Measurements from ENCODE around the gene TCF7.

Gene TCF7

DNA sequence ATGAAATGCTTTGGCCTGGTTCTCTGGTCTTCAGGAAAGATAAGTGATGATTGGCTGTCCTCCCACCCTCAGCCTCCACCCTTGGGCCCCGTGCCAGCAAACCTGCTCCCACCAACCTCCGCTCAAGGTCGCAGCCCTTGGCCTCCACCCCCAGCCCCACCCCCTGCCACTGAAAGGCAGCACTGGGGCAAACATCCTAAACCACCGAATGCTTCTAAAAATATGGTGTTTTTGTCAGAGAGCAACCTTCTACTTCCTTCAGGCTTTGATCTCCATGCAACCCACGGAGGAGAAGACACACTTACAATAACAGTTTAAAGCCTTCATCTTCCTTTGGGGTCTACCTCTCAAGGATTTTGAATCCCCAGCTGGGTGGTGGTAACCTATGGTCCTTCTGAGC, 24.0 kb upstream of the TCF7 start:
- no peak for DNase-seq (ENCODE audit: low spot score)

DNA sequence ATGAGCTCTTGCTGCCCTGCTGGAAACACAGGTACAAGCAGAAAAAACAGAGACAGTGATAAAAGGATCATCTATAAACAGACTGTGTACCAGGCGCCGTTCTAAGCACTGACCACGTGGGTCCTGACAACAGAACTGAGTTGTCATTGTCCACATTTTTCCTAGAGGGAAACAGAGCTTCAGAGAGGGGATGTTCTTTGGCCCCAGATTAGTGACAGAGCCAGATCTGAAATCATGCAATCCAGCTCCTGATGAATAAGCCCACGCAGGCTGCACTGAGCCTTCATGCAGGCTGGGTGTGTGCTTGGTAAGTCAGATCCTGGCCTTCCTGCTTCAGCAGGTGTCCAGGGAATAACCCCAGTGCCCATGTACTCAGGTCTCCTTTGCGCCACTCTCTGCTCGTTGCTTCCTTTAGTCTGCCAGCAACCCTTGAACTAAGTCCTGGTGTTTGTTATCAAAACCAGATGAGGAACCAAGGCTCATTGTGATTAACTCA, 22.8 kb upstream of the TCF7 start:
- DNase-seq (ENCODE audit: low spot score): peak; percentile 40

DNA sequence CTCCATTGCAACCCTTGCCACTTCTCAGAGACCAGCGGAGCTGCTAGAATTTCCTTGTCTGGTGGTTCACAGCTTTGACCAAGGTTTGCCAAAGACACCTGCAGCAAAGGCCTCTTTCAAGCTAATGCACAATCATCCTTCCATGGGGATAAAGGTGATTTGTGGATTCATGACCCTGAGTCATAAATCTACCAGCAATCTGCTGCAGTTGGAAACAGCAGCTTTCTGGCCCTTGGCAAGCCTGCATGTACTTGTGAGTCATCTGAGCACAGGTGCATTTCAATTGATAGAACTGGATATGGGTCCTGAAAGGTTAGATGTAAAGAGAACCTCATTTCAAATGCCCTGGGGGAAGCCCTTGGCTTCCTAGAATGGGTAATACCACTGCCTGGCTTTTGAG, 21.6 kb upstream of the TCF7 start:
- no peak for DNase-seq (ENCODE audit: low spot score)

DNA sequence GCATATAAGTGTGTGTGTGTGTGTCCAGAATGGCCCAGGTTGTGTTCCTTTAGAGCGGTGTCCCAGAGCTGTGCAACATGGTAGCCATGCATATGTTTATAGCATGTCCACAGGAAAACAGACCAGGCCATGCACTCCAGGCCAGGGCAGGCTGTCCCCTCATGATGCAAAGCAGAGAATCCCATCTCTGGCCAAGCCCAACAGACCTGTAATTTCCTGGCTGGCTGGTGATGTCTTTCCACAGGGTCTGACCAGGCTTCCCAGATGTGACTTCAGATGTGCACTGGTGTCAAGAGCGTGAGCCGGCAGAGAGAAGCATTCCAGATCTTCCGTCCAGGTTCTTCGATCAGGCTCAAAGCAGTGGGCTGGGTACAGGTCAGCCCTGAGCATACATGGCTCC, 21.1 kb upstream of the TCF7 start:
- DNase-seq (ENCODE audit: low spot score): no peak

DNA sequence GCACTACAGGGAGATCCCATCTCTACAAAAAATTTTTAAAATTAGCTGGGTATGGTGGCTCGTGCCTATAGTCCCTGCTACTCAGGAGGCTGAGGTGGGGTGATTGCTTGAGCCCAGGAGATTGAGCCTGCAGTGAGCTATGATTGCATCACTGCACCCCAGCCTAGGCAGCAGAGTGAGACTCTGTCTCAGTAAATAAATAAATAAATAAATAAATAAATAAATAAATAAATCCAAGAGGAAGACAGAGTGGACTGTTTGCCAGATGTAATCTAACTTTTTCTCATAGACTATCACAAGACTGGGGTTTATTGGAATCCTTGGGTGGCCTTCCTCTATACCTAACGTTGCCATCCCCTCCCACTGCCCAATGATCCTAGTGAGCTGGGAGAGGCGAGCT, 19.2 kb upstream of the TCF7 start:
- DNase-seq (ENCODE audit: low spot score): no peak

DNA sequence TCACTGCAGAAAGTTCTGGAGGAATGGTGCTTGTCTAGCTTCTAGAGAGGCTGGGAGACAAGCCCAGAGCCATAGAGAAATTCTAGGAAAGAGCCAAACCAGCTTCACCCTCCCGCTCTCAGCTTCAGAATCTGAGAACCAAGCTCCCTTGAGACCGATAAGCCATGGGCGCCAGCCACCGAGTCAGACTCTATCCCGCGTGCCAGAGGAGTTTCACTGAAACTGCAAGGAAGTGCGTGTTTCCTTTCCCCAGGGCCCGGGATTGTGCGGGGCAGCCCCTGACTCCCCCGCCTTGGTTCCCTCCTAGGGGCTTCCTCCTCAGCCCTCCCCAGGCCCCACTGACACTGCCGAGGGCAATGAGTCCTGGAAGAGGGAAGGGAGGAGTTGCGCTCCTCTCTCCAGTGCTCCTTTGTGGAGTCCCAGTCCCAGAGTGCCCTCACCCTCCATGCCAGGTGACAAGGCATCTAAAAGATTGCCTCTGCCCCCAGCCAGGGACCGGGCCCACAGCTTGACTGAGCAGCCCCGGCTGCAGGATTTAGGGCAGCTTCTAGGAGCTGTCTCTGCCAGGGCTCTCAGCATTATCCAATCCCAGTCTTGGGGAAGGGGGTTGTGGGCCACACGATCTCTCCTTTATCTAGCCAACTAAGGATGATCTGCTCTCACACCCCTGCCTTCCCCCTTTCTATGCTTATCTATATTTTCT, 18.4 kb upstream of the TCF7 start:
- DNase-seq (ENCODE audit: low spot score): no peak

DNA sequence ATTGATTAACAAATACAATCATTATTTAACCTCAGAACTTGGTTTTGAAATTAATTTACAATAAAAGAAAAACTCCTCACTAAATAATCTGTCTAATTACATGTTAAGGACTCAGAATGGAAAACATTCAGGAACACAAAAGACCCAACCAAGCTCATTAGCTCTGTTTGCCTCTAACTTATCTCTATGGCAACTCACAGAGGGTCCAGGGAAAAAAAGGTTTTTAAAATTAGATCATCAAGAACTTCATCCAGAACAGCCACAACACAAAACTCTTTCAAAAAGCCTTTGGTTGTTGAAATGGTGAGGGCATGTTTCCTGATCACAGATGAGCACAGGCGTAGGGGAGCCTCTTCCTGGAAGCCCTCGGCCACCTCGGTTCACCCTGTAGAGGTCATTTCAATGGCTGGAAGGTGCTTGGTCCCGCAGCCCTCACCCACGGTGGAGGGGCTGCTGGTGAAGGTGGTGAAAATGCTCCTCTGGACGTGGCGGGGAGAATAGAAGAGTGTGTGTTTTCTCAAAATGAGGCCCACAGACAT, 17.2 kb upstream of the TCF7 start:
- no peak for DNase-seq (ENCODE audit: low spot score)

DNA sequence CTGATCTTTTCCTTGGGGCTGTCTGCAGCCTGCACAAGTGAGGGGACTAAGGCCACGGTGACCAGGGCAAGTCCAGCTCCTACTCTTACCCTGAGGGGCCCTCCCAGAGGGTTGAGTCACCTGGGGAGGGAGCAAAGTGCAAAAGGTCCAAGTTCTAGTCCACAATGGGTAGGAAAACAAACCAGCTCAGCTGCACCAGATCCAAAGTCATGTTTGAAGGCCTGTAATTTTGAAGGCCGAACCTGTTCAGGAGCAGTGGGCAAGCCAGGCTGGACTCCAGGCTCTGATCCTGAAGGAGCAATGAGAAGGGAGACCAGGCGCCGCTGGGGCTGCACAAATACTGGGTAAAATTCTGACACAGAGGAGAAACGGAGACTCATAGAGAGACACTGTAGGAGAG, 15.8 kb upstream of the TCF7 start:
- no peak for DNase-seq (ENCODE audit: low spot score)

DNA sequence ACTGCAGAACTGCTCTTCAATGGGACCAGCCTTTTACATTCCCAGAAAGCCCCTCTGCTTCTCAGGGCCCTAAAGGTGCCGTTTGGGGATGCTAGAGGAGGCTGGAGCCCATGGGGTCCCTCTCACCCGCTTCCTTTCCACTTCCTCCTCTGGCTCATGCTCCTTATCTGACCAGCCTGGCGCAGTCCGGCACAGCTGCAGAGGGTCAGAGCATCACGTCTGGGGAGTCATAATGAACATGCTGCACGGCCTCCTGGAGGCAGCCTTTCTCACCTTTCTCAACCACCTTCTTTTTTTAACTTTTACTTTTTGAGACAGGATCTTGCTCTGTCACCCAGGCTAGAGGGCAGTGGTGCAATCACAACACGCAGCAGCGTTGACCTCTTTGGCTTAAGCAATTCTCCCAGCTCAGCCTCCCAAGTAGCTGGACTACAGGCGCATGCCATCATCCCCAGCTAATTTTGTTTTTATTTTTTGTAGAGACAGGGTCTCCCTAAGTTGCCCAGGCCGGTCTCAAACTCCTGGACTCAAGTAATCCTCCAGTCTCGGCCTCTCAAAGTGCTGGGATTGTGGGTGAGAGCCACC, 15.1 kb upstream of the TCF7 start:
- no peak for DNase-seq (ENCODE audit: low spot score)

DNA sequence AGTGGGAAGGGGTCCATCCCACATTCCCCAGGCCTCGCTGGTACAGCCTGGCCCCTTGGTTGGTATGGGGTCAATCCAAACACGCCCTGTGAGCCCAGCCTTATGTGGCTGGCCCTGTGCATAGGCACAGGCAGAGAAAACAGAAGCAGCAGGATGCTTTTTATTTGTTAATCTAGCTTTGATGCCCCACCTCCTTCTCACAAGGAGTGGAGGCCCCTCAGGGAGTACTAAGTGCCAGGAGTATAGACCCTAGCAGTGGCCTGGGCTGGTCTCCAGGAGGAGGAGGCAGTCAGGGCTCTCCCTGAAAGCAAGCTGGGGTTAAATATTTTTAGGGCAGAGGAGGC, 14.6 kb upstream of the TCF7 start:
- DNase-seq (ENCODE audit: low spot score): no peak

DNA sequence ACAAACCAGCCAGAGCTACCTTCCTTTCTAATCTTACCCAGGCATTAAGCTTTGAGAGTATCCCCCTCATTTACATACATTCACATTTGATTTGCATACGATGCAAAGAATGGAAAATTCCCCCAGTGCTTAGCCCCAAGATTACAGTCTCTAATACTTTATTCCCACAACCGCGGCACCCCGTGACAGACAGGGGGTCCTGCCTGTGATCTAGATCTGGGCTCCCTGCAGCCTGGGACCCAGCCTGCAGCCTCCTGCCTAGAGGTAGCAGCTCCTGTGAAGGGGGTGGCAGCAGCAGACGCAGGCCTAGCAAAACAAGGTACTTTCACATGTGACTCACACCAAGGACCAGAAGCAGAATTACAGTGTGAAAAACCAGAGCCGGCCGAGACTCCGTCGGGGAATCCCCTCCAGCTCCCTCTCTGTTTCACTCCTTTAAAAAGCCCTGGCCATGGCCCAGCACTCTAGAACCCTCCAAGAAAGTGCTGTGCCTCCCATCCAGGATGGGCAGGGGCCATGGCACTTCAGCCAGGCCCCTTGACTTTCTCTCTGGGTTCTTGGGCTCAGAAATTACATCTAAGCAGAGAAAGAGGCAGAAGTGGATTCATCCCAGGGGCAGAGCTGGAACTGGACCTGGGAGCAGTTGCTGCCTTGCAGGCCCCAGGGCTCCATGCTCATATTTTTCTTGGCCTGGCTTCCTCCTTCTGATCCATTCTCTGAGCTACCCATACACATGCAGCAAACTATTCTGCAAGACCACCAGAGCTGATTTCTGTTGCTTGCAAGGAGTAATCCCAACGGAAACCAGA, 14.0 kb upstream of the TCF7 start:
- peak; percentile 55 for DNase-seq (ENCODE audit: low spot score)

DNA sequence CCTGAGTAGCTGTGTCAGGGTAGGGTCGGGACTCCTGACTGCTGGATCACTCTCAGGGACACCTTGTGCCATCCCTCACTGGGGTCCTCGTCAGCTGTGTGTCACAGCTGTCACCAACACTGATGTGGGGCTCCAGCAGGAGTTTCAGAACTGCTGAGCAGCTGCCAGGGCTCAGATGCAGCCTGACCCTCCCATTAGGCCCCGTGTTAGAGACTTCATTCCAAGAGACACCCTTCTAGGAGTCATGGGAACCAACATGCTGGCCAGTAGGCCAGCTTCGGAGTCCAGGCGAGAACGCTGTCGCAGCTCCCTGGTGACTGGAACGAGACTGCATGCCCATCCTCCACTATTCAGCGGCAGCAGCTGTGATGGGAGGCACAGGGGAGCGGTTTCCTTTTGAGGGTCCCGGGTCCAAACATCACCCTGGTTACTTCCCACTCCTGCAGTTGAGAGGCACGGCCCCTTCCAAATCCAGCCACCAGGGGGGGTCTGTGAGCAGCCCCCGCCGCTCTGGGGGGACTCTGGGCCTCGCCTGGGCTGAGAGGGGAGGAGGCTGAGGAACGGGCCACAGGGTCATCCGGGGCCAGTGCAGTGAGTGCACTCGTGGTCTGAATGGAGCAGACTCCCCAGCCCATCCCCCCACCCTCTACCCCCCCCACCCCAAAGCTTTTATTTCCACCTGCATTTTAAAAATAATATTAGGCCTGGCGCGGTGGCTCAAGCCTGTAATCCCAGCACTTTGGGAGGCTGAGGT, 12.6 kb upstream of the TCF7 start:
- DNase-seq (ENCODE audit: low spot score): peak; percentile 89

DNA sequence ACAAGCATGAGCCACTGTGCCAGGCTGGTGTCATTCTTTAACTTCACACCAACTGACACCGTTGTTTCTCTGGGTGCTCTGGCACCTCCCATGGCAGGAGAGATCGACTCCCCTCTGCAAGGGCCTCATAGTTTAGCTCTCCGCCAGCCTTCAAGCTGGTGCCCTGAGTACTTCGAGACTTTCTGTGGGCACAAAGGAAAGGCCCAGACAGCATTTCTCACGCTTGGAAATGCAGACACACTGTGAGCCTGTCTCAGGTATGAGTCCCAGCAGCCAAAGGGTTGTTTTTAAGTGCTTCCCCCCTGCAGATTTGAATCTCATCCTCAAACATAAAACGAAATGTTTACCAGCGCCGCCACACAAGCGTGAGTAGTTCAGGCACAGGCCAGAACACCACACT, 11.1 kb upstream of the TCF7 start:
- DNase-seq (ENCODE audit: low spot score): no peak

DNA sequence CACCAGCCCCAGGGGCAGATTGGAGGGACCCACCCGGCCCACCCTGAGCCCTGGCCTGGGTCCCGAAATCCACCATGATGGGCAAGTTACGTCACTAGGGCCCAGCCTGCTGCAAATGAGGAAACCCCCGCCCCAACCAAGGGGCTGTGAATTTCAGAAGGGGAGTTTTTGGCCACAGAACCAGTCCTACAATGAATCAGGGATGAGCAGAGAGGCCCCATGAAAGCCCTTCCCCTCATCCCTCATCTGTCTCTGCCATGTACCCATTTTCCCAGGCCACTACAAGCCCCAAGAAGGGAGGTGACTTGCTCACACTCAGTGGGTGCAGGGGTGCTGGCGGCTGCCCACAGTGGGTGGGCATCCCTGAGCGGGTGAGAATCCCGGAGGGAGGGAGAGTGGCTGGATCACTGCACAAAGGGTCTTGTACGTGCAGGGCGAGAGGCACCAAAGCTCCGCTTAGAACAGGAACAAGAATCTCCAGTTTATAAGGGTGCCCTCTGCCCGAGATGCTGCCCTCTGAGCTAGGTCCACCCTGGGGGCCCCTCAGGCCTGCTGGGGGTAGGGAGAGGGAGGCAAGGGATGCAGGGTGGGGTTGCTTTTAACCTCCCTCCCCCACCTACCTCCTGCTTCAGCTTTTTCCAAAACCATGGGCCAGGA, 10.4 kb upstream of the TCF7 start:
- DNase-seq (ENCODE audit: low spot score): no peak

DNA sequence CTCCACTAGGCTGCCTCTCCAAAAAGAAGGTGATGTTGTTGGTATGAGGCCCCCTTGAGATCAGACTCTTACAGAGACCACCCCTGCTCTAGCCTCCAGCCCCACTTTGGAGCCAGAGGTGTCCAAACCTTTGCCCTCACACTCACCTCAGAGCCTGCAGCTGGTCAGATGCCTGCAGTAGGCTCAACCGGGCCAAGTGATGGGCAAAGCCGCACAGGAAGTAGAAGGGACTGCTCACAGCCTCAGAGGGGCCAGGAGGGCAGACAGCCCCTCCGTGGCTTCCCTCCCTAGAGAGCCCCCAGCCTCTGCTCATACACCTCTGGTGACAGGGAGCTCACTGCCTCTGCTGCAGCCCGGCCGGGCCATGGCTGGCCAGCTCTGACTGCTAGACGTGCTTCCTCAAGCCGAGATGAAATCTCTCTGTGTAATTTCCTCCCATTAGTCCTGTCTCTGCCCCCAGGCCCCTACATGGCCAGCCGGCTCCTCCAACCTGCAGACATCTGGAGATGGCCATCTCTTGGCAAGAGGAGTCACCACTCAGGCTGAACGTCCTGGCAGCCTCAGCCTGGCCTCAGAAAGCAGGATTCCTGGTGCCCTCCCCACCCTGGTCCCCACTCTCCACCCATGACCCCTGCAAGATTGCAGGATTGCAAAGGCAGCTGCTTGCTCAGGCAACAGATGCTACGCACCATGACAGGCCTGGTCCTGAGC, 7.3 kb upstream of the TCF7 start:
- no peak for DNase-seq (ENCODE audit: low spot score)

DNA sequence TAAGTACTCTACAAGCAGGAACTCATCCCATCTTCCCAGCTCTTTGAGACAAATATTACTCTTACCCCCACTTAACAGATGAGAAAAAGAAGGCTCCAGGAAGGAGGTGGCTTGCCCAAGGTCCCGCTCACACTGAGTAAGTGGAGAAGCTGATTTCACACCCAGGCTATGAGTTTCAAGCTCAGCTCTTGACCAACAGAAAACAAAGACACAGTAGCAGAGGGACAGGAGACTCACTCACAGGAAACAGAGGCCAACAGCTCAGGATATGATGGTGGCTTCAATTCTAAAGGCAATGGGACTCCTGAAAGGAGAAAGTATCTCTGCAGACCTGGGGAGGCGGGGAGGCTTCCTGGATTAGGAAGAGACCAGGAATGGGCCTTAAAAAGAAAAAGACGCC, 6.7 kb upstream of the TCF7 start:
- DNase-seq (ENCODE audit: low spot score): no peak

DNA sequence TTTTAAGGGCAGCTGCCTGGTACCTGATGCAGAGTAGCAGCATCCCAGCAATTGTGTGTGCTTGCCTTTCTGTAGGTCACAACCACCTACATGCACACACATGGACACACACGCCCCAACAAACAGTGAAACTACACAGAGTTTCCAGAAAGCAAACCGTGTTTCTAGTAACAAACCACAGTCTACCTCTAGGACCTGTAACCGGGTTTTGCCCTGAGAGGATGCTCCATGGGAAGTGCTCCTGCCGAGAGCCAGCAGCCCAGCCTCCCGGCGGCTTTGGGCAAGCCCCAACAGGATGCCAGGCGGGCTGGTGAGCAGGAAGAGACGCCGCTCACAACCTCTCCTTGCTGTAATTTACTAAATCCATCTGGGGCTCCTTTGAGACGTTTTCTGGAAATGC, 4.1 kb upstream of the TCF7 start:
- no peak for DNase-seq (ENCODE audit: low spot score)

DNA sequence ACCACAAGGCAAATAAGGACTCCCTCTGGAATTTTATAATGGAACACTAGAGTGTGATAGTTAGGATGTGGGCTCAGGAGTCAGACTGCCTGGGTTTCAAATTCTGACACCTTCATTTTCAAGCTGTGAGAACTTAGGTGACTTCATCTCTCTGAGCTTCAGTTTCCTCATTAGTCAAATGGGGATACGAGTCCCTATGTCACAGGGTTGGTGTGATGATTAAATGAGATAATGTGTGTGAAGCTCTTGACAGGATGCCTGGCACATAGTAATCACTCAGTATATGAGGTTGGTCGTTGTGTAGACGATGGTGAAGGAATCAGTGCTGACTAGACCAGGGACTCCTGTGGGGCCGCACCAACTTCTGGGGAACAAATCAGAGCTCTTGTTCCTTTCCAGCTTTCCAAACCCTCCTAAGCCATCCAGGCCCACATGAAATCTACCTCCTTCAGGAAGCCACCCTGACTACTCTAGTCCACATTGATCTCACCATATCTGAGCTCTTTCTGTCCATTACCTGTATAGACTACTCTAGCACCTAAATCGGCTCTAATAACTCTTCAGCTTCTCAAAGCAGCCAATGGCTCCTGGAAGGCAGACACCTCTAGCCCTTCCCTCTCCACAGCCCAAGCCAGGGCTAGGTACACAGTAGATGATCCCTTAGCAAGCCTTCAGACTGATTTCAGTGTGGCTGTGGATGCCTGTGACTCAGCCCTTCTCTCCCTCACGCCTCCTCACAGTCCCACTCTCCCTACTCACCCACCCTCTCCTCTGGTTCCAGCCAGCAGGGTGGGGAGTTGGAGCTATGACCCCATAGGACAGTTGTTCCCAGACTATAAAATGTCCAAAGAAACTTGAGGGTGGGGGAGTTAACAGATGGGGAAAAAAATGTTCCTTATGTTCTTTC, 2.5 kb upstream of the TCF7 start:
- DNase-seq (ENCODE audit: low spot score): peak; percentile 65

DNA sequence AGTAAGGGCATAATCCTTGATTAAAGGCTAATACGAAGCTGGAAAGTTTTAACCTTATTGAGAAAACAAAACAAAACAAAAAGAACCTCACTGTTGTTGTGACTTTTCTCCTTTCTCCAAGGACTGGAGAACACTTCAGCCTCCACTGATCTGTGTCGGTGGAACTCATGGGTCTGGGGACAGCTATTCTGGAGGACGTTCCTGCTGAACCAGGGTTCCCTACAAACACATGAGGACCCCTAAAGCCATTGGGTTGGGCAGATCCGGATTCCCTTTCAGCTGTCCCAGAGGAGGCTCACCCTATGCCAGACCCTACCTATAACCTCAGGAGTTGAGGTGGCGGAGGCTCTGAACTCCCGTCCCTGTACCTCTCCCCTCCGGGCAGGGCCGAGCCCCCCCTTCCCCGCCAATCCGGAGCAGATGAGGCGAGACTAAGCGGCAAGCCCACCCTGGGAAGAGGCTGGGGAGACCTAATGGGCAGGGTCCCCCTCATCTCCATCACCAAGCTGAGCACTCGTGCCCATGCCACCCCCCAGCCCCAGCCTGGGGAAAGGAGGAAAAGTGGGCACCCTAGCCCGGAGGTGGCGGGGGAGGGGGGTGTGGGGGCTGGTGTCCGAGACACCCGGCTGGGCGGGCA, 1.6 kb upstream of the TCF7 start:
- DNase-seq (ENCODE audit: low spot score): no peak
